ENCODE results near the gene SLC37A4.

Gene SLC37A4

DNA sequence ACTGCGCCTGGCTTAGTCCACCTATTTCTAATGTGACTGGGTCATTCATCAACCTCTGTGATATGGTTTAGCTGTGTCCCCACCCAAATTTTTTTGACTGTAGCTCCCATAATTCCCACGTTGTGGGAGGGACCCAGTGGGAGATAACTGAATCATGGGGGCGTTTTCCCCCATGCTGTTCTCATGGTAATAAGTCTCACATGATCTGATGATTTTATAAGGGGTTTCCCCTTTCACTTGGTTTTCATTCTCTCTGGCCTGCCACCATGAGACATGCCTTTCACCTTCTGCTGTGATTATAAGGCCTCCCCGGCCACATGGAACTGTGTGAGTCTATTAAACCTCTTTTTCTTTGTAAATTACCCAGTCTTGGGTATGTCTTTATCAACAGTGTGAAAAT is 24.0 kb downstream of the SLC37A4 start:
- no peaks in the 10 kb centered on the region for H3K27me3 ChIP-seq (ENCODE audit: insufficient read depth, poor library complexity, severe bottlenecking)
- no peak overlapping the region for H3K27ac ChIP-seq (replicated peaks)
- TF ChIP-seq, protein P1, sequence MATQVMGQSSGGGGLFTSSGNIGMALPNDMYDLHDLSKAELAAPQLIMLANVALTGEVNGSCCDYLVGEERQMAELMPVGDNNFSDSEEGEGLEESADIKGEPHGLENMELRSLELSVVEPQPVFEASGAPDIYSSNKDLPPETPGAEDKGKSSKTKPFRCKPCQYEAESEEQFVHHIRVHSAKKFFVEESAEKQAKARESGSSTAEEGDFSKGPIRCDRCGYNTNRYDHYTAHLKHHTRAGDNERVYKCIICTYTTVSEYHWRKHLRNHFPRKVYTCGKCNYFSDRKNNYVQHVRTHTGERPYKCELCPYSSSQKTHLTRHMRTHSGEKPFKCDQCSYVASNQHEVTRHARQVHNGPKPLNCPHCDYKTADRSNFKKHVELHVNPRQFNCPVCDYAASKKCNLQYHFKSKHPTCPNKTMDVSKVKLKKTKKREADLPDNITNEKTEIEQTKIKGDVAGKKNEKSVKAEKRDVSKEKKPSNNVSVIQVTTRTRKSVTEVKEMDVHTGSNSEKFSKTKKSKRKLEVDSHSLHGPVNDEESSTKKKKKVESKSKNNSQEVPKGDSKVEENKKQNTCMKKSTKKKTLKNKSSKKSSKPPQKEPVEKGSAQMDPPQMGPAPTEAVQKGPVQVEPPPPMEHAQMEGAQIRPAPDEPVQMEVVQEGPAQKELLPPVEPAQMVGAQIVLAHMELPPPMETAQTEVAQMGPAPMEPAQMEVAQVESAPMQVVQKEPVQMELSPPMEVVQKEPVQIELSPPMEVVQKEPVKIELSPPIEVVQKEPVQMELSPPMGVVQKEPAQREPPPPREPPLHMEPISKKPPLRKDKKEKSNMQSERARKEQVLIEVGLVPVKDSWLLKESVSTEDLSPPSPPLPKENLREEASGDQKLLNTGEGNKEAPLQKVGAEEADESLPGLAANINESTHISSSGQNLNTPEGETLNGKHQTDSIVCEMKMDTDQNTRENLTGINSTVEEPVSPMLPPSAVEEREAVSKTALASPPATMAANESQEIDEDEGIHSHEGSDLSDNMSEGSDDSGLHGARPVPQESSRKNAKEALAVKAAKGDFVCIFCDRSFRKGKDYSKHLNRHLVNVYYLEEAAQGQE (IDR thresholded peaks at IDR 0.05; ENCODE audit: insufficient replicate concordance, low read depth): no peak
- TF ChIP-seq POLR2AphosphoS5 (IDR thresholded peaks at IDR 0.05; ENCODE audit: low read depth): no peak
- TF ChIP-seq SPI1 (IDR thresholded peaks at IDR 0.05; ENCODE audit: borderline replicate concordance, low read depth): no peak
- no peak overlapping the region for H3K4me3 ChIP-seq (replicated peaks; ENCODE audit: insufficient read depth, low read length)
- no peak for DNase-seq (ENCODE audit: low read depth in 1 of 2, low spot score in 1 of 2)

DNA sequence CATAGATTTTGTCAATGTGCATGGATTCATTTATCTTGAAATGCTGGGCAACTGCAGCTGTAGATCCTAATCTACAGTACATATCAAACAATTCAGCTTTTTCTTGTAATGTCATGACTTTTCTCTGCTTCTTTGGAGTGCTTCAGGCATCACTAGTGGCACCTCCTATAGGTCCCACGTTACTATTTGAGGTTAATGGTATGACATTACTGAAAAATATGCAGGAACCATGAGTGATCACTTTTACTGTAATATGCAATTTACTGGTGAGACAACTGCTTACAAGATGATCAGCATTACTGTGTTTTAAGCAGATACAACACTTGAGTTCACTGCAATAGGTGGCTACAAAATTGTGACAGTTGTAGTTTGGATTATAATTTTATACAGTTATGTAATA is 29.8 kb downstream of the SLC37A4 start:
- TF ChIP-seq SPI1 (IDR thresholded peaks at IDR 0.05; ENCODE audit: borderline replicate concordance, low read depth) (no peak), POLR2AphosphoS5 (IDR thresholded peaks at IDR 0.05; ENCODE audit: low read depth) (no peak), GABPA (IDR thresholded peaks at IDR 0.05; ENCODE audit: low read depth) (no peak)
- TF ChIP-seq, protein P2, sequence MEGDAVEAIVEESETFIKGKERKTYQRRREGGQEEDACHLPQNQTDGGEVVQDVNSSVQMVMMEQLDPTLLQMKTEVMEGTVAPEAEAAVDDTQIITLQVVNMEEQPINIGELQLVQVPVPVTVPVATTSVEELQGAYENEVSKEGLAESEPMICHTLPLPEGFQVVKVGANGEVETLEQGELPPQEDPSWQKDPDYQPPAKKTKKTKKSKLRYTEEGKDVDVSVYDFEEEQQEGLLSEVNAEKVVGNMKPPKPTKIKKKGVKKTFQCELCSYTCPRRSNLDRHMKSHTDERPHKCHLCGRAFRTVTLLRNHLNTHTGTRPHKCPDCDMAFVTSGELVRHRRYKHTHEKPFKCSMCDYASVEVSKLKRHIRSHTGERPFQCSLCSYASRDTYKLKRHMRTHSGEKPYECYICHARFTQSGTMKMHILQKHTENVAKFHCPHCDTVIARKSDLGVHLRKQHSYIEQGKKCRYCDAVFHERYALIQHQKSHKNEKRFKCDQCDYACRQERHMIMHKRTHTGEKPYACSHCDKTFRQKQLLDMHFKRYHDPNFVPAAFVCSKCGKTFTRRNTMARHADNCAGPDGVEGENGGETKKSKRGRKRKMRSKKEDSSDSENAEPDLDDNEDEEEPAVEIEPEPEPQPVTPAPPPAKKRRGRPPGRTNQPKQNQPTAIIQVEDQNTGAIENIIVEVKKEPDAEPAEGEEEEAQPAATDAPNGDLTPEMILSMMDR (IDR thresholded peaks at IDR 0.05; ENCODE audit: insufficient read depth, low read length): no peak
- TF ChIP-seq, protein P1 (IDR thresholded peaks at IDR 0.05; ENCODE audit: insufficient replicate concordance, low read depth): no peak
- Histone ChIP-seq H3K27ac (replicated peaks) (no peak overlapping the region), H3K27me3 (ENCODE audit: insufficient read depth, poor library complexity, severe bottlenecking) (no peaks in the 10 kb centered on the region), H3K4me3 (replicated peaks; ENCODE audit: insufficient read depth, low read length) (no peak overlapping the region)
- DNase-seq (ENCODE audit: low read depth in 1 of 2, low spot score in 1 of 2): no peak

DNA sequence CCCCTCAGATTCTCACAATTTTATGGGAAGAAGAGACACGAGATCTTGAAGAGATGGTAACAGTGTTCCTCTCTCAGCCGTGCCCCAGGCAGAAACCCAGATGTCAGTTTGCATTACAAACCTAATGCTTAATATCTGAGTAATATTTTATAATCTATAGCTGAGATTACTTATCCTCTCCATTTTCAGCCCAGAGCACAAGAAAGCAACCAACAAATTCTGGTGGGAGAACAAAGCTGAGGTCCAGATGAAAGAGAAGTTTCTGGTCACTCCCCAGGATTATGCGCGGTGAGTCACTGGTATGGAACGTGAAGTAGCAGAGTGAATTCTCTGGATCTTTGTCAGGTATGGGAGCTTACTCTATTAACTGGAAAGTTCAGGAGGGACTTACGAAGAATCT is 31.9 kb downstream of the SLC37A4 start:
- TF ChIP-seq, protein P1 (IDR thresholded peaks at IDR 0.05; ENCODE audit: insufficient replicate concordance, low read depth): no peak
- no peak for TF ChIP-seq GABPA (IDR thresholded peaks at IDR 0.05; ENCODE audit: low read depth)
- TF ChIP-seq POLR2AphosphoS5 (IDR thresholded peaks at IDR 0.05; ENCODE audit: low read depth): no peak
- TF ChIP-seq, protein P2 (IDR thresholded peaks at IDR 0.05; ENCODE audit: insufficient read depth, low read length): no peak
- TF ChIP-seq SPI1 (IDR thresholded peaks at IDR 0.05; ENCODE audit: borderline replicate concordance, low read depth): no peak
- Histone ChIP-seq H3K27me3 (ENCODE audit: insufficient read depth, poor library complexity, severe bottlenecking) (no peaks in the 10 kb centered on the region), H3K27ac (replicated peaks) (no peak overlapping the region), H3K4me3 (replicated peaks; ENCODE audit: insufficient read depth, low read length) (peak overlapping the region; percentile 84)
- no peak for DNase-seq (ENCODE audit: low read depth in 1 of 2, low spot score in 1 of 2)

DNA sequence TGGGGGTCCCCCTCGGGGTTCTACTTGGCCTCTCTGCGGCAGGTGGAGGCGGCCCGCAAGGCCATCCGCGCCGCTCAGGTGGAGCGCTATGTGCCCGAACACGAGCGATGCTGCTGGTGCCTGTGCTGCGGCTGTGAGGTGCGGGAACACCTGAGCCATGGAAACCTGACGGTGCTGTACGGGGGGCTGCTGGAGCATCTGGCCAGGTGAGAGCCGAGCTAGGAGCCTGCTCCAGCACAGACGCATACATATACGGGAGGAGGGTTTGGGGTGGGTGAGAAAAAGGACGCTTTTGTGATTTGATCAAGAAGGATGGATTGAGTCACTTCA is 32.3 kb downstream of the SLC37A4 start:
- Histone ChIP-seq H3K4me3 (replicated peaks; ENCODE audit: insufficient read depth, low read length) (peak overlapping the region; percentile 84), H3K27ac (replicated peaks) (peak overlapping the region; percentile 71), H3K27me3 (ENCODE audit: insufficient read depth, poor library complexity, severe bottlenecking) (no peaks in the 10 kb centered on the region)
- DNase-seq (ENCODE audit: low read depth in 1 of 2, low spot score in 1 of 2): no peak
- TF ChIP-seq, protein P2 (IDR thresholded peaks at IDR 0.05; ENCODE audit: insufficient read depth, low read length): no peak
- TF ChIP-seq, protein P1 (IDR thresholded peaks at IDR 0.05; ENCODE audit: insufficient replicate concordance, low read depth): no peak
- TF ChIP-seq POLR2AphosphoS5 (IDR thresholded peaks at IDR 0.05; ENCODE audit: low read depth) (no peak), GABPA (IDR thresholded peaks at IDR 0.05; ENCODE audit: low read depth) (no peak), SPI1 (IDR thresholded peaks at IDR 0.05; ENCODE audit: borderline replicate concordance, low read depth) (no peak)
